Stimulated activated effector memory CD8-positive, alpha-beta T cell treated with anti-CD3 and anti-CD28 coated beads, Interleukin-12 subunit alpha, Interleukin-12 subunit beta, amount 100 ng/mL, for 72 hours (primary cell): Measurements from ENCODE around the gene FBXO27.
"Not testable (repeated sequence)": the region's sequence is repeated elsewhere in the genome, so short reads cannot be mapped to it uniquely, and the experiment has no call there.

ENCODE experiments used
- ATAC-seq: fragments of 150-1000 bp; cut with Tn5 transposase; 2 replicates; pipeline ENCODE4 v1.10.0; 2021
- DNase-seq, 2 donors: peaks; one replicate each; pipeline ENCODE4 v3.0.0; 2021 to 2022; ENCODE audit warnings: low spot score in 2 of 2
- H3K27ac Mint-ChIP-seq: one replicate; pipeline ENCODE4 v1.8.0; 2022; ENCODE audit warnings: mild to moderate bottlenecking, mixed read lengths
- H3K36me3 Mint-ChIP-seq: one replicate; pipeline ENCODE4 v1.8.0; 2022; ENCODE audit warnings: mild to moderate bottlenecking, mixed read lengths
- H3K4me1 Mint-ChIP-seq: one replicate; pipeline ENCODE4 v1.8.0; 2022; ENCODE audit warnings: mixed read lengths
- H3K4me3 Mint-ChIP-seq: one replicate; pipeline ENCODE4 v1.8.0; 2022; ENCODE audit warnings: mild to moderate bottlenecking, mixed read lengths
- H3K9me3 Mint-ChIP-seq: one replicate; pipeline ENCODE4 v1.8.0; 2022; ENCODE audit warnings: mixed read lengths

The FBXO27 gene

GRCh38 chr19:39017026-39017425 lies 15.3 kb downstream of the FBXO27 start:
- H3K36me3 Mint-ChIP-seq = no peaks in the 10 kb centered on the region
- no peaks in the 10 kb centered on the region for H3K4me1 Mint-ChIP-seq
- no peaks in the 10 kb centered on the region for H3K9me3 Mint-ChIP-seq
- ATAC-seq (no peak), DNase-seq (no peak)
- no peak overlapping the region for H3K27ac Mint-ChIP-seq
- no peak overlapping the region for H3K4me3 Mint-ChIP-seq

GRCh38 chr19:39014037-39014436 lies 18.3 kb downstream of the FBXO27 start:
- no peak for DNase-seq
- Mint-ChIP-seq H3K9me3 (no peaks in the 10 kb centered on the region), H3K27ac (no peak overlapping the region), H3K4me1 (no peaks in the 10 kb centered on the region), H3K36me3 (no peaks in the 10 kb centered on the region), H3K4me3 (no peak overlapping the region)
- ATAC-seq = no peak

GRCh38 chr19:39009001-39009400 lies 23.3 kb downstream of the FBXO27 start:
- Mint-ChIP-seq H3K27ac (no peak overlapping the region), H3K36me3 (no peaks in the 10 kb centered on the region), H3K4me1 (peaks cover 13% of the 10 kb centered on the region), H3K9me3 (no peaks in the 10 kb centered on the region), H3K4me3 (no peak overlapping the region)
- DNase-seq = no peak
- no peak for ATAC-seq

GRCh38 chr19:39008137-39008536 lies 24.2 kb downstream of the FBXO27 start:
- no peaks in the 10 kb centered on the region for H3K9me3 Mint-ChIP-seq
- ATAC-seq = no peak
- no peak for DNase-seq
- no peak overlapping the region for H3K27ac Mint-ChIP-seq
- no peaks in the 10 kb centered on the region for H3K36me3 Mint-ChIP-seq
- no peak overlapping the region for H3K4me3 Mint-ChIP-seq
- H3K4me1 Mint-ChIP-seq = peaks cover 13% of the 10 kb centered on the region

GRCh38 chr19:39007096-39007495 lies 25.3 kb downstream of the FBXO27 start:
- Mint-ChIP-seq H3K36me3 (no peaks in the 10 kb centered on the region), H3K4me3 (no peak overlapping the region), H3K4me1 (peaks cover 13% of the 10 kb centered on the region), H3K9me3 (no peaks in the 10 kb centered on the region), H3K27ac (peak overlapping the region; percentile 61)
- ATAC-seq (no peak), DNase-seq (no peak)

GRCh38 chr19:39004403-39004802 lies 27.9 kb downstream of the FBXO27 start:
- DNase-seq = no peak
- Mint-ChIP-seq H3K27ac (no peak overlapping the region), H3K4me3 (no peak overlapping the region)

GRCh38 chr19:39003796-39004195 lies 28.6 kb downstream of the FBXO27 start:
- Mint-ChIP-seq H3K36me3 (no peaks in the 10 kb centered on the region), H3K9me3 (no peaks in the 10 kb centered on the region), H3K4me3 (no peak overlapping the region), H3K27ac (no peak overlapping the region), H3K4me1 (peaks cover 13% of the 10 kb centered on the region)
- ATAC-seq (no peak), DNase-seq (no peak)

More at GRCh38 chr19:39004403-39004802, 27.9 kb downstream of the FBXO27 start:
- H3K36me3 Mint-ChIP-seq = no peaks in the 10 kb centered on the region
- H3K9me3 Mint-ChIP-seq = no peaks in the 10 kb centered on the region
- peaks cover 13% of the 10 kb centered on the region for H3K4me1 Mint-ChIP-seq
- no peak for ATAC-seq

GRCh38 chr19:39003188-39003587 lies 29.2 kb downstream of the FBXO27 start:
- no peak overlapping the region for H3K27ac Mint-ChIP-seq
- H3K9me3 Mint-ChIP-seq = no peaks in the 10 kb centered on the region
- no peak for ATAC-seq
- no peak for DNase-seq
- peaks cover 13% of the 10 kb centered on the region for H3K4me1 Mint-ChIP-seq
- H3K36me3 Mint-ChIP-seq = no peaks in the 10 kb centered on the region
- H3K4me3 Mint-ChIP-seq = no peak overlapping the region

GRCh38 chr19:39001041-39001440 lies 31.3 kb downstream of the FBXO27 start:
- H3K27ac Mint-ChIP-seq = no peak overlapping the region
- H3K4me3 Mint-ChIP-seq = no peak overlapping the region
- peaks cover 5% of the 10 kb centered on the region for H3K4me1 Mint-ChIP-seq
- H3K9me3 Mint-ChIP-seq = no peaks in the 10 kb centered on the region
- DNase-seq (no peak), ATAC-seq (no peak)
- no peaks in the 10 kb centered on the region for H3K36me3 Mint-ChIP-seq

GRCh38 chr19:38997576-38997975 lies 34.8 kb downstream of the FBXO27 start:
- not testable (repeated sequence) for H3K36me3 Mint-ChIP-seq, DNase-seq, H3K27ac Mint-ChIP-seq, H3K4me3 Mint-ChIP-seq, H3K4me1 Mint-ChIP-seq, ATAC-seq, H3K9me3 Mint-ChIP-seq

- Mint-ChIP-seq H3K27ac (no peak overlapping the region), H3K36me3 (no peaks in the 10 kb centered on the region), H3K4me3 (no peak overlapping the region), H3K4me1 (no peaks in the 10 kb centered on the region), H3K9me3 (no peaks in the 10 kb centered on the region)
- ATAC-seq (no peak), DNase-seq (no peak)
Measured at GRCh38 chr19:38993271-38993670, 39.1 kb downstream of the FBXO27 start.

- ATAC-seq (no peak), DNase-seq (no peak)
- no peak overlapping the region for H3K27ac Mint-ChIP-seq
- peaks cover 3% of the 10 kb centered on the region for H3K9me3 Mint-ChIP-seq
- H3K4me1 Mint-ChIP-seq = no peaks in the 10 kb centered on the region
- no peak overlapping the region for H3K4me3 Mint-ChIP-seq
- H3K36me3 Mint-ChIP-seq = no peaks in the 10 kb centered on the region
Measured at GRCh38 chr19:38990949-38991697, 41.2 kb downstream of the FBXO27 start.

GRCh38 chr19:38989614-38990013 lies 42.7 kb downstream of the FBXO27 start:
- H3K9me3 Mint-ChIP-seq, H3K4me3 Mint-ChIP-seq, H3K4me1 Mint-ChIP-seq, H3K27ac Mint-ChIP-seq, ATAC-seq, DNase-seq, H3K36me3 Mint-ChIP-seq: not testable (repeated sequence)

GRCh38 chr19:38989066-38989605 lies 43.2 kb downstream of the FBXO27 start:
- H3K4me3 Mint-ChIP-seq = no peak overlapping the region
- H3K4me1 Mint-ChIP-seq = no peaks in the 10 kb centered on the region
- DNase-seq (no peak), ATAC-seq (no peak)
- peaks cover 3% of the 10 kb centered on the region for H3K9me3 Mint-ChIP-seq
- no peak overlapping the region for H3K27ac Mint-ChIP-seq
- no peaks in the 10 kb centered on the region for H3K36me3 Mint-ChIP-seq

GRCh38 chr19:38988627-38989026 lies 43.7 kb downstream of the FBXO27 start:
- H3K36me3 Mint-ChIP-seq, H3K9me3 Mint-ChIP-seq, H3K4me1 Mint-ChIP-seq, DNase-seq, H3K4me3 Mint-ChIP-seq, H3K27ac Mint-ChIP-seq, ATAC-seq: not testable (repeated sequence)

GRCh38 chr19:38987745-38988144 lies 44.6 kb downstream of the FBXO27 start:
- H3K4me1 Mint-ChIP-seq, H3K27ac Mint-ChIP-seq, ATAC-seq, H3K36me3 Mint-ChIP-seq, DNase-seq, H3K4me3 Mint-ChIP-seq, H3K9me3 Mint-ChIP-seq: not testable (repeated sequence)
